ENCODE measurements around the gene HPCAL1. TPM values are rescaled to one million over a fixed set of nuclear protein-coding genes. Genes with fewer than 3 reads are reported as not detected.

HPCAL1 gene
- total and polyA plus RNA-seq, 2 experiments from 2014 or later: 58.9 to 65.4 TPM

- no peak overlapping the region for H3K4me3 ChIP-seq
- TF ChIP-seq EZH2 (IDR thresholded peaks at IDR 0.05; ENCODE audit: insufficient read depth, poor library complexity, severe bottlenecking): no peak
- TF ChIP-seq EZH2phosphoT487 (IDR thresholded peaks at IDR 0.05; ENCODE audit: insufficient read depth, low read depth): no peak
- peaks cover 52% of the 10 kb centered on the region for H3K4me1 ChIP-seq (ENCODE audit: insufficient read depth)
- H3K27me3 ChIP-seq (replicated peaks; ENCODE audit: insufficient read depth): no peaks in the 10 kb centered on the region
- no peaks in the 10 kb centered on the region for H4K20me1 ChIP-seq (ENCODE audit: insufficient read depth)
- 40 to 41% methylated on average over 8 of the region's 8 CpGs for WGBS, 2 experiments (ENCODE audit: low coverage in 1 of 2, low lambda C conversion rate in 2 of 2, missing lambda C conversion rate in 2 of 2)
- peak; percentile 32 for DNase-seq
- no peaks in the 10 kb centered on the region for H3K9me2 ChIP-seq (ENCODE audit: insufficient read depth)
- in situ Hi-C loops (cut with MboI): no loop called here
- H3K9ac ChIP-seq: no peak overlapping the region
- no peaks in the 10 kb centered on the region for H3K79me2 ChIP-seq (ENCODE audit: insufficient read depth)
- peak overlapping the region; percentile 29 for H3K27ac ChIP-seq
- H3K36me3 ChIP-seq (ENCODE audit: low read depth): no peaks in the 10 kb centered on the region
- peaks cover 42% of the 10 kb centered on the region for H3F3A ChIP-seq (ENCODE audit: insufficient read depth)
- H2AFZ ChIP-seq: no peak overlapping the region
- H3K9me3 ChIP-seq (ENCODE audit: low read depth): no peaks in the 10 kb centered on the region
- peak overlapping the region; percentile 37 for H3K4me2 ChIP-seq (ENCODE audit: unreplicated experiment)
Observed at GRCh38 chr2:10402653-10403215, 100.0 kb downstream of the HPCAL1 start.

GRCh38 chr2:10404324-10405143 lies 101.8 kb downstream of the HPCAL1 start:
- H3K79me2 ChIP-seq (ENCODE audit: insufficient read depth): no peaks in the 10 kb centered on the region
- peak overlapping the region; percentile 46 for H2AFZ ChIP-seq
- DNase-seq: peak; percentile 66
- no peaks in the 10 kb centered on the region for H3K36me3 ChIP-seq (ENCODE audit: low read depth)
- no peaks in the 10 kb centered on the region for H3K9me2 ChIP-seq (ENCODE audit: insufficient read depth)
- peak overlapping the region; percentile 54 for H3K4me2 ChIP-seq (ENCODE audit: unreplicated experiment)
- H3K4me1 ChIP-seq (ENCODE audit: insufficient read depth): peaks cover 65% of the 10 kb centered on the region
- no peak for TF ChIP-seq EZH2 (IDR thresholded peaks at IDR 0.05; ENCODE audit: insufficient read depth, poor library complexity, severe bottlenecking)
- no peak for TF ChIP-seq EZH2phosphoT487 (IDR thresholded peaks at IDR 0.05; ENCODE audit: insufficient read depth, low read depth)
- peak overlapping the region; percentile 69 for H3K9ac ChIP-seq
- no peaks in the 10 kb centered on the region for H4K20me1 ChIP-seq (ENCODE audit: insufficient read depth)
- peak overlapping the region; percentile 9; the same call in 1 of the 2 replicates for H3K4me3 ChIP-seq
- no peaks in the 10 kb centered on the region for H3K27me3 ChIP-seq (replicated peaks; ENCODE audit: insufficient read depth)
- in situ Hi-C loops (cut with MboI): no loop called here
- H3K27ac ChIP-seq: peak overlapping the region; percentile 88
- no peaks in the 10 kb centered on the region for H3K9me3 ChIP-seq (ENCODE audit: low read depth)
- peaks cover 54% of the 10 kb centered on the region for H3F3A ChIP-seq (ENCODE audit: insufficient read depth)
- WGBS, 2 experiments (ENCODE audit: low coverage in 1 of 2, low lambda C conversion rate in 2 of 2, missing lambda C conversion rate in 2 of 2): 32 to 37% methylated on average over 20 of the region's 20 CpGs

GRCh38 chr2:10405448-10405847 lies 102.7 kb downstream of the HPCAL1 start:
- no peaks in the 10 kb centered on the region for H3K36me3 ChIP-seq (ENCODE audit: low read depth)
- H3K9ac ChIP-seq: peak overlapping the region; percentile 72
- WGBS, 2 experiments (ENCODE audit: low coverage in 1 of 2, low lambda C conversion rate in 2 of 2, missing lambda C conversion rate in 2 of 2): 6 to 7% methylated on average over 12 to 13 of the region's 13 CpGs
- H3K4me2 ChIP-seq (ENCODE audit: unreplicated experiment): peak overlapping the region; percentile 66
- H3K9me3 ChIP-seq (ENCODE audit: low read depth): no peaks in the 10 kb centered on the region
- no peaks in the 10 kb centered on the region for H3K27me3 ChIP-seq (replicated peaks; ENCODE audit: insufficient read depth)
- no peak overlapping the region for H2AFZ ChIP-seq
- peaks cover 65% of the 10 kb centered on the region for H3K4me1 ChIP-seq (ENCODE audit: insufficient read depth)
- TF ChIP-seq EZH2phosphoT487 (IDR thresholded peaks at IDR 0.05; ENCODE audit: insufficient read depth, low read depth) (no peak), EZH2 (IDR thresholded peaks at IDR 0.05; ENCODE audit: insufficient read depth, poor library complexity, severe bottlenecking) (no peak)
- H3F3A ChIP-seq (ENCODE audit: insufficient read depth): peaks cover 54% of the 10 kb centered on the region
- H3K27ac ChIP-seq: peak overlapping the region; percentile 88
- peak overlapping the region; percentile 37 for H3K4me3 ChIP-seq
- peak; percentile 99 for DNase-seq
- no peaks in the 10 kb centered on the region for H3K9me2 ChIP-seq (ENCODE audit: insufficient read depth)
- in situ Hi-C loops (cut with MboI): no loop called here
- H4K20me1 ChIP-seq (ENCODE audit: insufficient read depth): no peaks in the 10 kb centered on the region
- H3K79me2 ChIP-seq (ENCODE audit: insufficient read depth): no peaks in the 10 kb centered on the region

DNA sequence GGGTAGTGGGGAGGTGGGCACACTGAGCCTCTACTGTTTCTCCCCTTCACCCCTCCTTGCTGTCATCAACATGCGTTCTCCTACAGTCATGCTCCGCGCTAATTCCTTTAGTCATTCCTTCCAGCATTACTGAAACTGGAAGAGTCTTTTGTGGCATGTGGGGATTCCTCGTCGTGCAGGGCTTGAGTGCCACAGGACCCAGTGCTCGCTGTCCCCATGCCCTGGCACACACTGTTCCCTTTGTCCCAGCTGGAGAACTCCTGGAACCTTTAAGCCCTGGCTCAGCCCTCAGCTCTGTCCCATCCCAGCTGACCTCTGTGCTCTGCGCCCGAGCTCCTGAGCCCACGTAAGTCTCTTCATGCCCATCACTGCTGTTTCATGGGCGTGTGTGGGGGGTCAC lies 103.3 kb downstream of the HPCAL1 start:
- 42 to 45% methylated on average over 10 of the region's 10 CpGs for WGBS, 2 experiments (ENCODE audit: low coverage in 1 of 2, low lambda C conversion rate in 2 of 2, missing lambda C conversion rate in 2 of 2)
- in situ Hi-C loops (cut with MboI): no loop called here
- H3K36me3 ChIP-seq (ENCODE audit: low read depth): no peaks in the 10 kb centered on the region

More for the DNA sequence above, 103.3 kb downstream of the HPCAL1 start:
- peaks cover 54% of the 10 kb centered on the region for H3F3A ChIP-seq (ENCODE audit: insufficient read depth)
- H3K9me3 ChIP-seq (ENCODE audit: low read depth): no peaks in the 10 kb centered on the region
- no peaks in the 10 kb centered on the region for H4K20me1 ChIP-seq (ENCODE audit: insufficient read depth)
- no peaks in the 10 kb centered on the region for H3K79me2 ChIP-seq (ENCODE audit: insufficient read depth)
- peaks cover 65% of the 10 kb centered on the region for H3K4me1 ChIP-seq (ENCODE audit: insufficient read depth)
- peak overlapping the region; percentile 88 for H3K27ac ChIP-seq
- H3K9me2 ChIP-seq (ENCODE audit: insufficient read depth): no peaks in the 10 kb centered on the region
- H3K4me2 ChIP-seq (ENCODE audit: unreplicated experiment): peak overlapping the region; percentile 66
- H3K27me3 ChIP-seq (replicated peaks; ENCODE audit: insufficient read depth): no peaks in the 10 kb centered on the region
- H3K4me3 ChIP-seq: peak overlapping the region; percentile 37
- peak; percentile 77 for DNase-seq
- peak overlapping the region; percentile 72 for H3K9ac ChIP-seq
- no peak overlapping the region for H2AFZ ChIP-seq
- TF ChIP-seq EZH2 (IDR thresholded peaks at IDR 0.05; ENCODE audit: insufficient read depth, poor library complexity, severe bottlenecking) (no peak), EZH2phosphoT487 (IDR thresholded peaks at IDR 0.05; ENCODE audit: insufficient read depth, low read depth) (no peak)
